WTC11 (cell line): ENCODE results near the gene STXBP1. TPM values are rescaled to one million over a fixed set of nuclear protein-coding genes. Genes with fewer than 3 reads are reported as not detected.

Experiments
- ARID4B ChIP-seq: sonication (generic); formaldehyde crosslinking; IDR thresholded peaks from 2 replicates; pipeline ENCODE4 v1.8.0; 2023; ENCODE audit warnings: missing genetic modification reagents, mild to moderate bottlenecking, borderline replicate concordance
- ATF2 ChIP-seq: sonication (generic); formaldehyde crosslinking; IDR thresholded peaks from 2 replicates; pipeline ENCODE4 v1.8.1; 2022; ENCODE audit warnings: low read depth, missing genetic modification reagents, borderline replicate concordance
- ERG ChIP-seq: fragments of 250-450 bp; sonication (Bioruptor Pico); IDR thresholded peaks from 2 replicates; pipeline ENCODE4 v1.8.0; 2021; ENCODE audit warnings: mild to moderate bottlenecking
- ESRRA ChIP-seq: sonication (generic); formaldehyde crosslinking; IDR thresholded peaks from 2 replicates; pipeline ENCODE4 v1.8.1; 2022; ENCODE audit warnings: mild to moderate bottlenecking, missing genetic modification reagents, borderline replicate concordance
- ETV6 ChIP-seq: sonication (generic); formaldehyde crosslinking; IDR thresholded peaks from 2 replicates; pipeline ENCODE4 v1.8.1; 2022; ENCODE audit warnings: mild to moderate bottlenecking, missing genetic modification reagents
- JAZF1 ChIP-seq: fragments of 250-450 bp; sonication (Bioruptor Pico); IDR thresholded peaks from 2 replicates; pipeline ENCODE4 v1.9.0; 2021; ENCODE audit warnings: moderate library complexity, mild to moderate bottlenecking, inconsistent platforms
- KAT7 ChIP-seq: sonication (generic); formaldehyde crosslinking; IDR thresholded peaks from 2 replicates; pipeline ENCODE4 v1.8.1; 2023; ENCODE audit warnings: missing genetic modification reagents, mild to moderate bottlenecking, borderline replicate concordance
- MAX ChIP-seq: sonication (generic); formaldehyde crosslinking; IDR thresholded peaks from 2 replicates; pipeline ENCODE4 v1.8.0; 2022; ENCODE audit warnings: mild to moderate bottlenecking, missing genetic modification reagents
- MYBL2 ChIP-seq: sonication (generic); formaldehyde crosslinking; IDR thresholded peaks from 2 replicates; pipeline ENCODE4 v1.8.1; 2023; ENCODE audit warnings: mild to moderate bottlenecking, moderate library complexity, missing genetic modification reagents
- NFATC4 ChIP-seq: fragments of 250-450 bp; sonication (Bioruptor Pico); IDR thresholded peaks from 2 replicates; pipeline ENCODE4 v1.9.0; 2021; ENCODE audit warnings: mild to moderate bottlenecking
- OVOL2 ChIP-seq: fragments of 250-450 bp; sonication (Bioruptor Pico); IDR thresholded peaks from 2 replicates; pipeline ENCODE4 v1.9.0; 2021; ENCODE audit warnings: mild to moderate bottlenecking, borderline replicate concordance
- SMAD3 ChIP-seq: sonication (generic); formaldehyde crosslinking; IDR thresholded peaks from 2 replicates; pipeline ENCODE4 v1.8.0; 2022; ENCODE audit warnings: missing genetic modification reagents, mild to moderate bottlenecking, borderline replicate concordance
- SOX15 ChIP-seq: fragments of 250-450 bp; sonication (Bioruptor Pico); IDR thresholded peaks from 2 replicates; pipeline ENCODE4 v1.9.0; 2021; ENCODE audit warnings: mild to moderate bottlenecking
- STAT6 ChIP-seq: sonication (generic); formaldehyde crosslinking; conservative IDR thresholded peaks from 2 replicates; pipeline ENCODE4 v1.8.1; 2023; ENCODE audit warnings: mild to moderate bottlenecking, low read depth, missing genetic modification reagents, moderate library complexity
- TEAD1 ChIP-seq: sonication (generic); formaldehyde crosslinking; IDR thresholded peaks from 2 replicates; pipeline ENCODE4 v1.8.0; 2022; ENCODE audit warnings: mild to moderate bottlenecking, missing genetic modification reagents
- USF1 ChIP-seq: sonication (generic); formaldehyde crosslinking; IDR thresholded peaks from 2 replicates; pipeline ENCODE4 v1.8.0; 2022; ENCODE audit warnings: mild to moderate bottlenecking, missing genetic modification reagents
- USF2 ChIP-seq: sonication (generic); formaldehyde crosslinking; IDR thresholded peaks from 2 replicates; pipeline ENCODE4 v1.8.1; 2023; ENCODE audit warnings: mild to moderate bottlenecking, missing genetic modification reagents, moderate library complexity
- ZBTB43 ChIP-seq: sonication (generic); formaldehyde crosslinking; IDR thresholded peaks from 2 replicates; pipeline ENCODE4 v1.8.1; 2023; ENCODE audit warnings: mild to moderate bottlenecking, missing genetic modification reagents
- ZNF138 ChIP-seq: sonication (generic); formaldehyde crosslinking; conservative IDR thresholded peaks from 2 replicates; pipeline ENCODE4 v1.8.1; 2022; ENCODE audit warnings: mild to moderate bottlenecking, moderate library complexity, missing genetic modification reagents
- ZNF232 ChIP-seq: sonication (generic); formaldehyde crosslinking; IDR thresholded peaks from 2 replicates; pipeline ENCODE4 v1.8.0; 2022; ENCODE audit warnings: mild to moderate bottlenecking, missing genetic modification reagents
- ZSCAN18 ChIP-seq: fragments of 250-450 bp; sonication (Bioruptor Pico); IDR thresholded peaks from 2 replicates; pipeline ENCODE4 v2.1.2; 2022; ENCODE audit warnings: mild to moderate bottlenecking, moderate library complexity
- total RNA-seq: library from RNA; stranded (reverse); gene quantifications from 3 replicates; pipeline ENCODE4 v1.2.3, GENCODE V29; 2021

Gene STXBP1
- total RNA-seq, 1 experiment from 2014 or later: 37.1 TPM

GRCh38 chr9:127608104-127608966 is 3.7 kb upstream of the STXBP1 start (continued):
- TF ChIP-seq NFATC4 (no peak), ZNF138 (CRISPR knock-in tag) (no peak), MAX (CRISPR knock-in tag) (peak; percentile 96), ARID4B (CRISPR knock-in tag) (no peak), STAT6 (CRISPR knock-in tag) (peak; percentile 85; the same call in 1 of the 2 replicates), OVOL2 (CRISPR knock-in tag) (no peak), ESRRA (CRISPR knock-in tag) (peak; percentile 64; the same call in 1 of the 2 replicates), ATF2 (peak; percentile 39; the same call in 1 of the 2 replicates), TEAD1 (peak; percentile 93), USF1 (CRISPR knock-in tag) (peak; percentile 98), KAT7 (no peak), MYBL2 (CRISPR knock-in tag) (peak; percentile 97), ERG (no peak), JAZF1 (CRISPR knock-in tag) (no peak), ZBTB43 (CRISPR knock-in tag) (peak; percentile 95), ZSCAN18 (no peak), ZNF232 (CRISPR knock-in tag) (peak; percentile 95), SMAD3 (CRISPR knock-in tag) (peak; percentile 92), SOX15 (CRISPR knock-in tag) (no peak), USF2 (peak; percentile 99), ETV6 (peak; percentile 98)
